IgD-negative memory B cell (primary cell): ENCODE results near the gene USO1. TPM values are rescaled to one million over a fixed set of nuclear protein-coding genes. Genes with fewer than 3 reads are reported as not detected.
"Not testable (repeated sequence)": the region's sequence is repeated elsewhere in the genome, so short reads cannot be mapped to it uniquely, and the experiment has no call there.

Experiments
- H3K27ac Mint-ChIP-seq, 3 donors: one replicate each; pipeline ENCODE4 v1.8.0; 2020 to 2022; ENCODE audit warnings: mild to moderate bottlenecking in 3 of 3, mixed read lengths in 3 of 3, moderate library complexity in 1 of 3
- H3K27me3 Mint-ChIP-seq: one replicate; pipeline ENCODE4 v1.8.0; 2021; ENCODE audit warnings: mixed read lengths
- H3K36me3 Mint-ChIP-seq: one replicate; pipeline ENCODE4 v1.8.0; 2020; ENCODE audit warnings: mild to moderate bottlenecking, mixed read lengths
- H3K4me1 Mint-ChIP-seq, 3 donors: one replicate each; pipeline ENCODE4 v1.8.0; 2020 to 2022; ENCODE audit warnings: mixed read lengths in 3 of 3, mild to moderate bottlenecking in 1 of 3
- H3K4me3 Mint-ChIP-seq, 4 donors: one replicate each; pipeline ENCODE4 v1.8.0; 2020 to 2022; ENCODE audit warnings: mild to moderate bottlenecking in 4 of 4, mixed read lengths in 4 of 4, moderate library complexity in 3 of 4
- H3K9me3 Mint-ChIP-seq, 3 donors: one replicate each; pipeline ENCODE4 v1.8.0; 2020 to 2021; ENCODE audit warnings: mixed read lengths in 3 of 3, mild to moderate bottlenecking in 1 of 3
- polyA plus RNA-seq: library from polyadenylated mRNA; unstranded; fragments of 300-500 nt; fragmentation: Illumina TruSeq; gene quantifications from one replicate; pipeline ENCODE4 v1.2.3, GENCODE V29; 2021

The USO1 gene
- polyA plus RNA-seq, 1 donor from 2014 or later = 18.6 TPM

DNA sequence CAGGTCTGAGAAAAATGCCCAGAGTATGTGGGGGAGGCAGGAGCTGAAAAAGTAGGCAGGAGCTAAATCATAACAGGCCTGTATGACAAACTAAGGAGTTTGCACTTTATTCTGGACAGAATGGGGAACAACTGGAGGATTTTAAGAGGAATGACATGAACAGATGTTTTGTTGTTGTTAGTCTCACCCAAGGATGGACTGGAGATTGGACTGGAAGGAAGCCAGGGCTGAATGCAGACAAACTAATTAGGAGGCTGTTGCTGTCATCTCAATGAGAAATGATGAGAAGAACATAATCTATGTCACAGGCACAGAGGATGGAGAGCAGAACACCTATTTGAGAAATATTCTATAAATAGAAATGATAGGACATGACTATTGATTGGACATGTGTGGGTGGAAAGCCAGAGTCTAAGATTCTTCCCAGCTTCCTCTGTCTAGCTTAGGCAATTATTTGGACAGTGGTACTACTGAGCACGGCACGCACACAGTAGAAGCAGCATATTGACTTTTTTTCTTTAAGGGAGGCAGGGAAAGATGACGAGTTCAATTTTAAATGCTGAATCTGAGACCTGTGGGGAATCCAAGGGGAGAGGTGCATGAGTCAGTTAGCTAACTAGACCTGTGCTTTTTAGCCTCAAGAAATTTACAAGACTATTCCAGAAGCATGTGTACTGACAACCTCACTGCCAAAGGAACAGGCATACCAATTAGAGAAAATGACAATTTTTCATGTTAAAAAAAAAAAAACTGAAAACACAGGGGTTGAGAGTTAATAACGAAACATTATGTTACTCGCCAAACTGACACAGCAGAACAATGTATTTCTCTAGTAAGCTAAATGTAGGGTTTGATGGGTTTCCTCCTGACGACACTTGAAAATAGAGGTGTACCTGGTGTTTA, 963 bp upstream of the USO1 start:
- peak overlapping the region; percentile 97 to 100 (median 99) for H3K27ac Mint-ChIP-seq
- H3K9me3 Mint-ChIP-seq = no peaks in the 10 kb centered on the region
- H3K36me3 Mint-ChIP-seq = peaks cover 5% of the 10 kb centered on the region
- peak overlapping the region; percentile 99 to 100 (median 99) for H3K4me3 Mint-ChIP-seq
- H3K27me3 Mint-ChIP-seq = no peaks in the 10 kb centered on the region
- peaks cover 36 to 44% (median 39%) of the 10 kb centered on the region in 3 donors for H3K4me1 Mint-ChIP-seq

- peak overlapping the region; percentile 97 to 100 (median 99) for H3K27ac Mint-ChIP-seq
- H3K36me3 Mint-ChIP-seq = no peaks in the 10 kb centered on the region
- H3K4me1 Mint-ChIP-seq = peaks cover 38 to 41% (median 38%) of the 10 kb centered on the region in 3 donors
- peak overlapping the region; percentile 99 to 100 (median 99) for H3K4me3 Mint-ChIP-seq
- H3K9me3 Mint-ChIP-seq = no peaks in the 10 kb centered on the region
- H3K27me3 Mint-ChIP-seq = no peaks in the 10 kb centered on the region
These were observed 719 bp downstream of the USO1 start for GRCh38 chr4:75724867-75725724.

DNA sequence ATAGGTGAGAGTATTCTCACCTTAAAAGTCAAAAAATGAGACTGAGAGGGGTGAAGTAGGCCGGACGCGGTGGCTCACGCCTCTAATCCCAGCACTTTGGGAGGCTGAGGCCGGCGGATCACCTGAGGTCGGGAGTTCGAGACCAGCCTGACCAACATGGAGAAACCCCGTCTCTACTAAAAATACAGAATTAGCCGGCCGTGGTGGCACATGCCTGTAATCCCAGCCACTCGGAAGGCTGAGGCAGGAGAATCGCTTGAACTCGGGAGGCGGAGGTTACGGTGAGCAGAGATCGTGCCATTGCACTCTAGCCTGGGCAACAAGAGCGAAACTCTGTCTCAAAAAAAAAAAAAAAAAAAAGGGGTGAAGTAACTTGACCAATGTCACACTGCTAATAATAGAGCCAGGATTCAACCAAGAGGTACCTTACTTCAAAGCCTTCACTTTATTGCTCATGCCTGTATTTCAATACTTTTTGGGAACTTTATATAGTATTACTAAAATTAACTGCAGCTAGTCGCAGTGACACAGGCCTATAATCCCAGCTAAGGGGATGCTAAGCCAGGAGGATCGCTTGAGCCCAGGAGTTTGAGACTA, 1.7 kb downstream of the USO1 start:
- not testable (repeated sequence) for H3K9me3 Mint-ChIP-seq, H3K27me3 Mint-ChIP-seq, H3K36me3 Mint-ChIP-seq
- Mint-ChIP-seq H3K27ac (peak overlapping the region; percentile 67 to 100 (median 97)), H3K4me3 (peak overlapping the region; percentile 99 to 100 (median 99)), H3K4me1 (peaks cover 38 to 41% (median 41%) of the 10 kb centered on the region in 3 donors)

DNA sequence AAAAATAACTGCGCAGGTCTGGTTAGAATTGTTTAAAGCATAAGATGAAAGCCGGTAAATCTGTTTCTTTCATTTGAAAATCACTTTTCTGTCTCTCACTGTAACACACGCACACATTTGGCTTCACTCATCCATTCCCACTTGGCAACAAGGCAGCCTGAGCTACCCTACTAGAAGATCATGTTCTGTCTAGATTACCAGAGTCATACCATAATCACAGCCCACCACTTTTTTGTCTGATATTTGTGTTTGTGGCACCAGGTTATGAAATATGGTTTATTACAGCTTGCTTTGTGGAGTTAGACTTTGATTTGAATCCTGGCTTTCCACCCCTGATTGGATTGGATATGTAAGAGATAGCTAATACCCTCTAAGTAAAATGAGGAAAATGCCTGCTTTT, 2.2 kb downstream of the USO1 start:
- H3K9me3 Mint-ChIP-seq = no peaks in the 10 kb centered on the region
- H3K4me3 Mint-ChIP-seq = peak overlapping the region; percentile 1 to 99 (median 66)
- H3K27ac Mint-ChIP-seq = peak overlapping the region in 2 of 3 donors; percentile 8 to 58
- no peaks in the 10 kb centered on the region for H3K36me3 Mint-ChIP-seq
- peaks cover 38 to 41% (median 41%) of the 10 kb centered on the region in 3 donors for H3K4me1 Mint-ChIP-seq
- H3K27me3 Mint-ChIP-seq = no peaks in the 10 kb centered on the region

DNA sequence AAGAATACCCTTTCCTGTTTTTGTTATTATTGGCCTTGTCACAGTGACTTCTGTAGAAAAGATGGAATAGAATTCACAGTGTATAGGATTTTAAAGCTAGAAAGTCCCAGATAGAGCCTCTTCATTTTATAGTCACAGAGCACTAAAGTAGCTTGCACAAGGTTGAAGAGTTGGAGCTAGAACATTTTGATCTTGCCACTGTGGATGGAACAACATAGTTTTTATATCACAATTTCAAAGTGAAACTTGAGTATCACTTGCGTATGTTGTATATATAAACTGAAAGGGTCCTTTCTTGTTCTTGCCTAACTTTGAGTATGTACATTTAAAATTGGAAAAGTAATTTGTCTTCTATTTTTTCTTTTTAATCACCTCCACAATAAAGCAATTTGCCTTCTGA, 2.7 kb downstream of the USO1 start:
- Mint-ChIP-seq H3K27ac (peak overlapping the region; percentile 8 to 71 (median 58)), H3K36me3 (peaks cover 2% of the 10 kb centered on the region), H3K4me3 (peak overlapping the region; percentile 44 to 99 (median 66)), H3K27me3 (no peaks in the 10 kb centered on the region), H3K9me3 (no peaks in the 10 kb centered on the region), H3K4me1 (peaks cover 38 to 41% (median 39%) of the 10 kb centered on the region in 3 donors)

GRCh38 chr4:75729836-75730235, 5.5 kb downstream of the USO1 start:
- Mint-ChIP-seq H3K4me1 (peaks cover 32 to 34% (median 33%) of the 10 kb centered on the region in 3 donors), H3K4me3 (no peak overlapping the region), H3K9me3 (peaks cover 0 to 3% (median 0%) of the 10 kb centered on the region in 3 donors), H3K27me3 (no peaks in the 10 kb centered on the region), H3K36me3 (peaks cover 6% of the 10 kb centered on the region), H3K27ac (peak overlapping the region in 1 of 3 donors; percentile 27)

- Mint-ChIP-seq H3K4me1 (peaks cover 14 to 27% (median 18%) of the 10 kb centered on the region in 3 donors), H3K36me3 (peaks cover 8% of the 10 kb centered on the region), H3K27me3 (no peaks in the 10 kb centered on the region), H3K9me3 (peaks cover 0 to 3% (median 0%) of the 10 kb centered on the region in 3 donors), H3K27ac (no peak overlapping the region), H3K4me3 (no peak overlapping the region)
These were observed 9.0 kb downstream of the USO1 start for GRCh38 chr4:75733369-75733768.

DNA sequence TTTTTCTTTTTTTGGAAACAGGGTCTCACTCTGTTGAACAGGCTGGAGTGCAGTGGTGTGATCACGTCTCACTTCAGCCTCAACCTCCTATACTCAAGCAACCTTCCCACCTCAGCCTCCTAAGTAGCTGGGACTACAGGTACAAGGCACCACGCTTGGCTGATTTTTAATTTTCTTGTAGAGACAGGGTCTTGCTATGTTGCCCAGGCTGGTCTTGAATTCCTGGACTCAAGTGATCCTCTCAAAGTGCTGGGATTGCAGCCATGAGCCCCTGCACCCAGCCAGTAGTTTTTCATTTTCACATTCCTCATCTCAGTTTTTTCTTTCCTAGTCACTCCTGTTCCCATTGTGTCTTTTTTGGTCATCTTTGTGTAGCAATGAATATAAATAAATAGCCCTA, 11.1 kb downstream of the USO1 start:
- Mint-ChIP-seq H3K4me3 (peak overlapping the region in 2 of 4 donors; percentile 42 to 69), H3K27ac (no peak overlapping the region), H3K27me3 (no peaks in the 10 kb centered on the region), H3K4me1 (peaks cover 13 to 22% (median 20%) of the 10 kb centered on the region in 3 donors), H3K9me3 (peaks cover 0 to 3% (median 0%) of the 10 kb centered on the region in 3 donors), H3K36me3 (peaks cover 8% of the 10 kb centered on the region)

DNA sequence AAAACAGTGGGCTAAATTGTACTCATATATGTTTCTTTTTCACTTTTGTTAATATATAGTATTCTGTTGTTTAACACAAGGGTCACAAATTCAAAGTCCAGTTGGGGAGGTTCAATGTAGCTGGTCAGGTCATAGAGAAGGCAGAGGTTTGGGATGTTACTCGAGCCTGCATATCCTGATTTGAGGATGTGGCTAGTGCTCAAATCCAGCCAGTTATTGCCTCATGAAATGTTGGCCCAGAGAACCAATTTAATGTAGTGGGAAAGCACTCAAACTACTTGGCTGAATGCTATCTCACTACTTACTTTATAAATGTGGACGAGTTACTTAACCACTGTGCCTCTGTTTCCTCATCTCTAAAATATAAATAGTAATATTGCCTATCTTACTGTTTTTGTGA, 12.5 kb downstream of the USO1 start:
- no peaks in the 10 kb centered on the region for H3K27me3 Mint-ChIP-seq
- no peak overlapping the region for H3K4me3 Mint-ChIP-seq
- peaks cover 13 to 26% (median 17%) of the 10 kb centered on the region in 3 donors for H3K4me1 Mint-ChIP-seq
- no peak overlapping the region for H3K27ac Mint-ChIP-seq
- peaks cover 8% of the 10 kb centered on the region for H3K36me3 Mint-ChIP-seq
- peaks cover 0 to 3% (median 0%) of the 10 kb centered on the region in 3 donors for H3K9me3 Mint-ChIP-seq

- no peaks in the 10 kb centered on the region for H3K27me3 Mint-ChIP-seq
- peaks cover 6% of the 10 kb centered on the region for H3K36me3 Mint-ChIP-seq
- H3K4me1 Mint-ChIP-seq = peaks cover 13 to 30% (median 17%) of the 10 kb centered on the region in 3 donors
- no peak overlapping the region for H3K27ac Mint-ChIP-seq
- peaks cover 0 to 3% (median 0%) of the 10 kb centered on the region in 3 donors for H3K9me3 Mint-ChIP-seq
- H3K4me3 Mint-ChIP-seq = no peak overlapping the region
These were observed 13.0 kb downstream of the USO1 start for GRCh38 chr4:75737398-75737797.

DNA sequence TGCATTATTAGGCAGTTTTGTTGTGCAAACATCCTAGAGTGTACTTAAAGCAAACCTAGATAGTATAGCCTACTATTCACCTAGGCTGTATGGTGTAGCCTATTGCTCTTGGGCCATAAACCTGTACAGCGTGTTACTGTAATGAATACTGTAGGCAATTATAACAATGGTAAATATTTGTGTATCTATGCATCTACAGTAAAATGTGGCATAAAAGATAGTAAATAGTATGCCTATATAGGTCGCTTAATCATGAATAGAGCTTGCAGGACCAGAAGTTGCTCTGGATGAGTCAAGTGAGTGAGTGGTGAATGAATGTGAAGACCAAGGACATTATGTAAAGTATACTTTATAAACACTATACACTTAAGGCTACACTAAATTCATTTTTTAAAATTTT, 16.6 kb downstream of the USO1 start:
- peaks cover 6% of the 10 kb centered on the region for H3K36me3 Mint-ChIP-seq
- H3K4me3 Mint-ChIP-seq = no peak overlapping the region
- peaks cover 9 to 20% (median 17%) of the 10 kb centered on the region in 3 donors for H3K4me1 Mint-ChIP-seq
- H3K27me3 Mint-ChIP-seq = no peaks in the 10 kb centered on the region
- H3K27ac Mint-ChIP-seq = no peak overlapping the region
- no peaks in the 10 kb centered on the region for H3K9me3 Mint-ChIP-seq

GRCh38 chr4:75742451-75742850, 18.1 kb downstream of the USO1 start:
- H3K27me3 Mint-ChIP-seq = no peaks in the 10 kb centered on the region
- H3K36me3 Mint-ChIP-seq = peaks cover 4% of the 10 kb centered on the region
- H3K4me1 Mint-ChIP-seq = peaks cover 10 to 24% (median 18%) of the 10 kb centered on the region in 3 donors
- no peaks in the 10 kb centered on the region for H3K9me3 Mint-ChIP-seq
- H3K4me3 Mint-ChIP-seq = no peak overlapping the region
- no peak overlapping the region for H3K27ac Mint-ChIP-seq

- Mint-ChIP-seq H3K4me3 (no peak overlapping the region), H3K27ac (no peak overlapping the region), H3K9me3 (no peaks in the 10 kb centered on the region), H3K27me3 (no peaks in the 10 kb centered on the region), H3K36me3 (peaks cover 4% of the 10 kb centered on the region), H3K4me1 (peaks cover 7 to 24% (median 14%) of the 10 kb centered on the region in 3 donors)
These were observed 20.8 kb downstream of the USO1 start for GRCh38 chr4:75745161-75745560.

- H3K9me3 Mint-ChIP-seq = no peaks in the 10 kb centered on the region
- no peaks in the 10 kb centered on the region for H3K27me3 Mint-ChIP-seq
- H3K4me1 Mint-ChIP-seq = peaks cover 7 to 24% (median 14%) of the 10 kb centered on the region in 3 donors
- H3K4me3 Mint-ChIP-seq = no peak overlapping the region
- H3K36me3 Mint-ChIP-seq = peaks cover 4% of the 10 kb centered on the region
- H3K27ac Mint-ChIP-seq = no peak overlapping the region
These were observed 21.4 kb downstream of the USO1 start for GRCh38 chr4:75745721-75746199.
